SHP77 treated with DMSO at 0.1 percent for 48 hours (cell line): ENCODE data around the gene MYBPC3.
A peak's percentile ranks its signal among the peaks of the same experiment; 100 is the strongest.

Experiments
- DNase-seq: peaks from one replicate; lab custom pipeline; 2025; lab: John Stamatoyannopoulos, UW

The MYBPC3 gene

GRCh38 chr11:47356998-47357329 lies 4.5 kb upstream of the MYBPC3 start:
- DNase-seq = no peak

- DNase-seq = no peak
These were observed 3.9 kb upstream of the MYBPC3 start for GRCh38 chr11:47356129-47356997.

GRCh38 chr11:47355283-47356128 lies 3.0 kb upstream of the MYBPC3 start:
- peak; percentile 95 for DNase-seq

- no peak for DNase-seq
These were observed 2.4 kb upstream of the MYBPC3 start for GRCh38 chr11:47354913-47355282.

- no peak for DNase-seq
These were observed 1.7 kb upstream of the MYBPC3 start for GRCh38 chr11:47353978-47354774.

- DNase-seq = no peak
These were observed 1.1 kb downstream of the MYBPC3 start for GRCh38 chr11:47351156-47352126.

GRCh38 chr11:47350315-47350714 lies 2.2 kb downstream of the MYBPC3 start:
- DNase-seq = no peak

- no peak for DNase-seq
These were observed 2.9 kb downstream of the MYBPC3 start for GRCh38 chr11:47349521-47350095.

GRCh38 chr11:47348859-47349258 lies 3.6 kb downstream of the MYBPC3 start:
- peak; percentile 58 for DNase-seq

- DNase-seq = no peak
These were observed 4.2 kb downstream of the MYBPC3 start for GRCh38 chr11:47348131-47348802.

- DNase-seq = no peak
These were observed 5.4 kb downstream of the MYBPC3 start for GRCh38 chr11:47347137-47347536.

GRCh38 chr11:47345890-47346563 lies 6.5 kb downstream of the MYBPC3 start:
- no peak for DNase-seq

- DNase-seq = no peak
These were observed 9.6 kb downstream of the MYBPC3 start for GRCh38 chr11:47342854-47343253.

GRCh38 chr11:47342036-47342803 lies 10.3 kb downstream of the MYBPC3 start:
- no peak for DNase-seq

- no peak for DNase-seq
These were observed 11.3 kb downstream of the MYBPC3 start for GRCh38 chr11:47340980-47341775.

- DNase-seq = no peak
These were observed 12.5 kb downstream of the MYBPC3 start for GRCh38 chr11:47340010-47340409.

GRCh38 chr11:47338396-47339241 lies 13.9 kb downstream of the MYBPC3 start:
- DNase-seq = no peak
